K562 (cell line): Measurements from ENCODE around the gene RIC8B. TPM values are rescaled to one million over a fixed set of nuclear protein-coding genes. Genes with fewer than 3 reads are reported as not detected.

Experiments
- ATAC-seq: fragments of 200-7000 bp; cut with Tn5 transposase; 3 replicates; pipeline ENCODE4 v1.9.1; 2020; ENCODE audit warnings: moderate library complexity
- BruUV-seq: library from RNA; stranded (reverse); fragments of 400-500 nt; replicated peaks from 2 replicates; lab custom pipeline; 2021; lab: Mats Ljungman, UMichigan
- CTCF ChIA-PET: fragments of 300-600 bp; formaldehyde crosslinking; extraction: SDS; loops from one replicate; lab custom pipeline; 2021; ENCODE audit warnings: low intra/inter-chr PET ratio; lab: Yijun Ruan, JAX
- POLR2A ChIA-PET: fragments of 300-600, 350-650 bp; sonication (Branson Sonifier 250); formaldehyde crosslinking; extraction: SDS; loops from one replicate; lab custom pipeline; 2021; ENCODE audit warnings: antibody characterized with exemption, inconsistent platforms; lab: Yijun Ruan, JAX
- DNase-seq, 4 experiments: peaks; one replicate each; pipeline versions ENCODE4 v3.0.0 to v3.0.0-alpha.2; 2011 to 2018; ENCODE audit warnings: low spot score in 3 of 4, mixed read lengths in 3 of 4; ENCODE audit errors: extremely low read depth in 1 of 4
- FAIRE-seq: peaks from 2 replicates; lab custom pipeline; 2011; peaks lifted over from hg19 to GRCh38; lab: Jason Lieb, UNC
- H2AFZ ChIP-seq: 2 replicates; pipeline ENCODE4 v1.6.0; 2011; ENCODE audit warnings: low read depth, low read length, control low read depth, inconsistent platforms
- H3K27ac ChIP-seq: fragments of 200-600 bp; 3 replicates; pipeline ENCODE4 v1.8.0; 2011; ENCODE audit warnings: low read depth, mild to moderate bottlenecking, control low read depth, inconsistent platforms, low read length, moderate library complexity, mixed read lengths; ENCODE audit errors: extremely low read depth
- H3K27me3 ChIP-seq, 2 experiments: fragments of 300-600 bp in 1 of 2; 2 replicates in 1 of 2; 3 replicates in 1 of 2; pipeline versions ENCODE4 v1.6.0 to v1.8.0; 2011; ENCODE audit warnings: inconsistent platforms in 2 of 2, low read length in 2 of 2, mild to moderate bottlenecking in 1 of 2, mixed read lengths in 1 of 2, moderate library complexity in 1 of 2; ENCODE audit not compliant: control insufficient read depth in 2 of 2, insufficient read depth in 2 of 2
- H3K36me3 ChIP-seq: fragments of 300-600 bp; 3 replicates; pipeline ENCODE4 v1.8.0; 2011; ENCODE audit warnings: mild to moderate bottlenecking, low read length, inconsistent platforms; ENCODE audit not compliant: control insufficient read depth, insufficient read depth
- H3K4me1 ChIP-seq, 2 experiments: fragments of 200-600 bp in 1 of 2; replicated peaks in 1 of 2; 2 replicates in 1 of 2; 3 replicates in 1 of 2; pipeline versions ENCODE4 v1.5.1 to v1.8.0; 2011; ENCODE audit warnings: inconsistent platforms in 2 of 2, low read length in 2 of 2, mild to moderate bottlenecking in 1 of 2, mixed read lengths in 1 of 2, moderate library complexity in 1 of 2; ENCODE audit not compliant: control insufficient read depth in 2 of 2, insufficient read depth in 2 of 2
- H3K4me2 ChIP-seq: 2 replicates; pipeline ENCODE4 v1.6.1; 2011; ENCODE audit warnings: low read length, control low read depth, inconsistent platforms, mixed read lengths; ENCODE audit not compliant: insufficient read depth
- H3K4me3 ChIP-seq: fragments of 200-600 bp; sonication (generic), shearing (Covaris generic); 2 replicates; pipeline ENCODE4 v1.5.1; 2016; ENCODE audit warnings: control low read depth, inconsistent platforms
- H3K79me2 ChIP-seq: fragments of 200-600 bp; 3 replicates; pipeline ENCODE4 v1.8.0; 2011; ENCODE audit warnings: low read length, inconsistent platforms; ENCODE audit not compliant: control insufficient read depth, insufficient read depth
- H3K9ac ChIP-seq, 2 experiments: 2 replicates each; pipeline versions ENCODE4 v1.6.0 to v1.6.1; 2011; ENCODE audit warnings: low read depth in 2 of 2, low read length in 2 of 2, control low read depth in 1 of 2, inconsistent platforms in 1 of 2, mild to moderate bottlenecking in 1 of 2, mixed read lengths in 1 of 2; ENCODE audit not compliant: insufficient read depth in 1 of 2
- H3K9me1 ChIP-seq: one replicate; pipeline ENCODE4 v1.6.0; 2011; ENCODE audit warnings: inconsistent platforms, mild to moderate bottlenecking, low read length, moderate library complexity; ENCODE audit not compliant: control insufficient read depth, insufficient read depth
- H3K9me3 ChIP-seq: replicated peaks from 2 replicates; pipeline ENCODE4 v1.5.1; 2011; ENCODE audit warnings: low read depth, low read length, inconsistent platforms; ENCODE audit not compliant: control insufficient read depth, insufficient read depth
- H4K20me1 ChIP-seq: replicated peaks from 2 replicates; pipeline ENCODE4 v1.6.1; 2011; ENCODE audit warnings: low read length, inconsistent platforms, mixed read lengths; ENCODE audit not compliant: control insufficient read depth, insufficient read depth
- ADNP ChIP-seq: fragments of 200-800 bp; sonication (Bioruptor generic); IDR thresholded peaks from 2 replicates; pipeline ENCODE4 v1.6.1; 2016; ENCODE audit warnings: missing genetic modification characterization, missing compliant biosample characterization
- BHLHE40 ChIP-seq: IDR thresholded peaks from 2 replicates; pipeline ENCODE4 v1.6.1; 2011; ENCODE audit warnings: low read length, improper control_type of control experiment
- CHD1 ChIP-seq: fragments of 200-600 bp; sonication (generic); IDR thresholded peaks from one replicate; pipeline ENCODE4 v1.6.1; 2012; ENCODE audit warnings: mild to moderate bottlenecking, moderate library complexity, low read length, inconsistent platforms
- GTF2E2 ChIP-seq: fragments of 200-800 bp; sonication (Bioruptor generic); IDR thresholded peaks from 2 replicates; pipeline ENCODE4 v1.6.1; 2016; ENCODE audit warnings: missing genetic modification characterization, missing compliant biosample characterization
- GTF2F1 ChIP-seq: IDR thresholded peaks from 2 replicates; pipeline ENCODE4 v1.6.1; 2011; ENCODE audit warnings: low read depth, low read length, improper control_type of control experiment
- KDM5B ChIP-seq: fragments of 200-600 bp; sonication (generic); IDR thresholded peaks from 2 replicates; pipeline ENCODE4 v1.6.1; 2012; ENCODE audit warnings: low read depth, mild to moderate bottlenecking, moderate library complexity, low read length, control low read depth, inconsistent platforms; ENCODE audit not compliant: insufficient replicate concordance
- MGA ChIP-seq: fragments of 450-650 bp; IDR thresholded peaks from 2 replicates; pipeline ENCODE4 v1.6.1; 2016; ENCODE audit warnings: mild to moderate bottlenecking, moderate library complexity
- TAF7 ChIP-seq: fragments of 450-650 bp; IDR thresholded peaks from 2 replicates; pipeline ENCODE4 v1.6.1; 2016; ENCODE audit warnings: missing genetic modification characterization, missing compliant biosample characterization
- TRIM28 ChIP-seq: fragments of 450-650 bp; IDR thresholded peaks from 2 replicates; pipeline ENCODE4 v1.6.1; 2017
- ZNF197 ChIP-seq: fragments of 200-800 bp; sonication (Bioruptor generic); IDR thresholded peaks from 2 replicates; pipeline ENCODE4 v1.6.1; 2016; ENCODE audit warnings: low read depth, missing genetic modification characterization, missing compliant biosample characterization
- ZNF3 ChIP-seq: fragments of 250-450 bp; sonication (Bioruptor Pico); IDR thresholded peaks from 2 replicates; pipeline ENCODE4 v1.5.0; 2021; ENCODE audit warnings: mild to moderate bottlenecking, moderate library complexity
- WGBS: fragments of 100-300 bp; shearing (Covaris generic); methylation state at CpG from one replicate; pipeline ENCODE4 v1.1.6; 2016; ENCODE audit warnings: low coverage, mixed read lengths; ENCODE audit not compliant: insufficient coverage; ENCODE audit errors: missing lambda C conversion rate; 5-methylcytosine and 5-hydroxymethylcytosine counted together
- in situ Hi-C: fragments of 300-500 bp; cut with MboI; formaldehyde crosslinking; loops from 4 replicates; pipeline ENCODE4 v1.15.0; 2018; ENCODE audit warnings: inconsistent platforms, mixed read lengths
- intact Hi-C: fragments of 100-400 bp; cut with micrococcal nuclease; formaldehyde crosslinking; loops from 2 replicates; pipeline ENCODE4 v1.14.2; 2022
- polyA plus RNA-seq, 8 experiments: library from polyadenylated mRNA; depleted of rRNA in 4 of 8; stranded (reverse) in 5 of 8; unstranded in 3 of 8; fragments of >200 nt; fragmentation: Nextera tagmentation in 2 of 8; fragmentation: Illumina TruSeq in 1 of 8; extraction: Ambion mirVana in 2 of 8; extraction: Trizol in 1 of 8; gene quantifications; 2 replicates each; pipeline versions ENCODE4 v1.2.1 to v1.2.3, GENCODE V29; 2011 to 2014; ENCODE audit warnings: inconsistent platforms in 1 of 8, missing spikeins in 1 of 8
- total RNA-seq, 7 experiments: library from RNA; depleted of rRNA in 6 of 7; stranded (reverse); fragments of >200 nt in 6 of 7; fragmentation: Illumina TruSeq in 2 of 7; extraction: Trizol in 2 of 7; gene quantifications; 2 replicates each; pipeline versions ENCODE4 v1.2.1 to v1.2.3, GENCODE V29; 2011 to 2021; ENCODE audit warnings: low replicate concordance in 1 of 7

RIC8B gene
- total and polyA plus RNA-seq, 9 of the 15 experiments (the other 6 are each of a cell fraction or from before 2014, with no cell fraction given): 0.92 to 8.1 (median 4.8) TPM

- peak overlapping the region; percentile 98 for H2AFZ ChIP-seq
- no peak for FAIRE-seq
- H3K79me2 ChIP-seq: peaks cover 32% of the 10 kb centered on the region
- DNase-seq: peak in 1 of 4 experiments; percentile 11
- 42% methylated on average over 25 of the region's 25 CpGs for WGBS
- H3K4me1 ChIP-seq: peaks cover 13 to 19% of the 10 kb centered on the region in 2 experiments; a peak in 4 of 5 replicates
- CTCF ChIA-PET: no interaction called here
- H3K9me1 ChIP-seq: no peaks in the 10 kb centered on the region
- H3K9ac ChIP-seq: peak overlapping the region; percentile 91 to 92
- intact Hi-C loops: loop anchor here (2.0 kb wide), 1 partner anchor 67 kb away; no protein-coding TSS in a partner anchor
- H3K9me3 ChIP-seq: peaks cover 7% of the 10 kb centered on the region
- no peak for ATAC-seq
- in situ Hi-C loops: no loop called here
- peak overlapping the region; percentile 94 for H3K4me2 ChIP-seq
- H3K36me3 ChIP-seq: no peaks in the 10 kb centered on the region
- POLR2A ChIA-PET: interaction anchor here (0.9 to 1.1 kb wide), 2 partner anchors 11 to 17 kb away, joined by 3 read pairs; no protein-coding TSS in a partner anchor
- no peaks in the 10 kb centered on the region for H3K27me3 ChIP-seq
- peak overlapping the region; percentile 66 for H3K4me3 ChIP-seq
- H4K20me1 ChIP-seq: no peaks in the 10 kb centered on the region
- peak overlapping the region; percentile 96 for H3K27ac ChIP-seq
- BruUV-seq: TSS peak; percentile 97
- TF ChIP-seq TAF7 (peak; percentile 87), ZNF197 (CRISPR knock-in tag) (no peak), ADNP (peak; percentile 41; the same call in 1 of the 2 replicates), CHD1 (peak; percentile 40), KDM5B (no peak), GTF2F1 (0 out of 2 replicates have a peak, but pooled peaks have one; percentile 13), GTF2E2 (tag) (0 out of 2 replicates have a peak, but pooled peaks have one; percentile 5), BHLHE40 (0 out of 2 replicates have a peak, but pooled peaks have one; percentile 19), ZNF3 (no peak), MGA (peak; percentile 14; the same call in 1 of the 2 replicates), TRIM28 (peak; percentile 87)
Observed at GRCh38 chr12:106773286-106774004, 1.0 kb upstream of the RIC8B start.
